K562 treated with DMSO at 1 percent for 48 hours (cell line): ENCODE results near the gene SEC23A. TPM values are rescaled to one million over a fixed set of nuclear protein-coding genes. Genes with fewer than 3 reads are reported as not detected.

Source experiments
- total RNA-seq: library from RNA; unstranded; fragments of 300-600 nt; gene quantifications from 2 replicates; pipeline ENCODE4 v1.2.3, GENCODE V29; 2022; ENCODE audit warnings: low replicate concordance; ENCODE audit errors: extremely low read depth

Gene SEC23A
- not detected in 2 replicates for total RNA-seq

GRCh38 chr14:39102969-39103957, at the start of gene SEC23A:
Gene SEC23A (minus strand): TSS chr14:39103235. CDS start chr14:39096118, 7,117 bp downstream.

DNA sequence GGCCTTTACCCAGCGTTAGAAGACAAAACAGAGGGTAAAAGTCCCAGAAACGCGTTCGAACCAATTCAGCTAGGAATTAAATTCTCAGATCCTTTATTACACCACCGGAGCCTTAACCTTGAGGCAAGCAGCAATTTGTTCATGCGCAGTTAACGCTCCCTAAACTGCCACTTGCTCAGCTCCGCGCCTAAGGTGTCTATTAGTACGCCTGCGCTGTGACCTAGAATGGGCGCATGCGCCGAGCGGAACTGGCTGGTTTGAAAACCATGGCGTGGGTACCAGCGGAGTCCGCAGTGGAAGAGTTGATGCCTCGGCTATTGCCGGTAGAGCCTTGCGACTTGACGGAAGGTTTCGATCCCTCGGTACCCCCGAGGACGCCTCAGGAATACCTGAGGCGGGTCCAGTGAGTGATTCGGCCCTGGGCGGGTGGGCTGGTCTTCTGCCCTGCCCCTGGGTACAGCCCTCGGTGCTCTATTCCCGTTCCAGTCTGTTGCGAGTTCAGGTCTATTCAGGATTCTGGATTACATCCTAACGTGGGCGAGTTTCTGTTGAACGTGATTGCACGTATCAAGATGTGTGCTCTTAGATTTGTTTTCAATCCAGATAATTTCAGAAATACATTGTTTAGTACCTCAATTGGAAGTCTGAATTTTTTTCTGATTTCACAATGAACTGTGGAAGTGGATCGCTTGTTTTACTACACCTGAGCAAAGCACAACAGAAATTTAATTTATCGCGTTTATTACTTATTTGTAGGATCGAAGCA, 11.2 kb upstream of the SEC23A start, which contains the start of gene GEMIN2:
TSS of gene GEMIN2 (plus strand) at position 251 of the 766 bp plus-strand sequence. CDS start at position 267, 16 bp downstream.

Other genes with a start within 250 kb of the SEC23A start
- not detected in 2 replicates for gene GEMIN2, start 11.1 kb upstream of the SEC23A start, total RNA-seq
- not detected in 2 replicates for gene TRAPPC6B, start 67.1 kb upstream of the SEC23A start, total RNA-seq
- not detected in 2 replicates for gene PNN, start 72.0 kb upstream of the SEC23A start, total RNA-seq
- gene MIA2, start 130.7 kb upstream of the SEC23A start, total RNA-seq = not detected in 2 replicates